Sigmoid colon (tissue), 7 donors: ENCODE results near the gene LEKR1. TPM values are rescaled to one million over a fixed set of nuclear protein-coding genes. Genes with fewer than 3 reads are reported as not detected.

Source experiments
- DNase-seq: peaks from one replicate; pipeline ENCODE4 v3.0.0-alpha.2; 2019
- H3K27ac ChIP-seq, 4 donors: fragments of 200-600 bp; sonication (generic); one replicate each; pipeline ENCODE4 v1.5.1; 2016 to 2019; ENCODE audit warnings: mild to moderate bottlenecking in 1 of 4
- H3K27me3 ChIP-seq, 3 donors: fragments of 200-600 bp; sonication (generic); one replicate each; pipeline ENCODE4 v1.5.1; 2019; ENCODE audit warnings: mild to moderate bottlenecking in 1 of 3
- H3K36me3 ChIP-seq, 4 donors: fragments of 200-600 bp; sonication (generic); one replicate each; pipeline ENCODE4 v1.5.1; 2016 to 2019
- H3K4me1 ChIP-seq, 4 donors: fragments of 200-600 bp; sonication (generic); one replicate each; pipeline ENCODE4 v1.5.1; 2017 to 2019
- H3K4me3 ChIP-seq, 4 donors: fragments of 200-600 bp; sonication (generic); one replicate each; pipeline ENCODE4 v1.5.1; 2017 to 2019; ENCODE audit warnings: mild to moderate bottlenecking in 2 of 4, moderate library complexity in 1 of 4
- H3K9me3 ChIP-seq, 4 donors: fragments of 200-600 bp in 3 of 4; sonication (generic) in 3 of 4; one replicate each; pipeline versions ENCODE4 v1.5.1 to v1.6.1; 2013 to 2019
- EP300 ChIP-seq, 4 donors: sonication (generic); formaldehyde crosslinking; IDR thresholded peaks; one replicate each; pipeline ENCODE4 v1.6.1; 2017; ENCODE audit warnings: antibody characterized with exemption in 4 of 4
- POLR2A ChIP-seq, 2 donors: fragments of 450-650 bp; IDR thresholded peaks; one replicate each; pipeline ENCODE4 v1.6.1; 2016; ENCODE audit warnings: antibody characterized with exemption in 2 of 2, mild to moderate bottlenecking in 2 of 2, moderate library complexity in 2 of 2
- POLR2AphosphoS5 ChIP-seq, 4 donors: sonication (generic); formaldehyde crosslinking; IDR thresholded peaks; one replicate each; pipeline ENCODE4 v1.6.1; 2017; ENCODE audit warnings: antibody characterized with exemption in 4 of 4
- WGBS, 2 donors: extraction: QIAGEN DNeasy Blood & Tissue Kit; methylation state at CpG; one replicate each; pipeline ENCODE4 v1.1.7; 2013; 5-methylcytosine and 5-hydroxymethylcytosine counted together
- intact Hi-C: fragments of 100-400 bp; cut with DNase I; formaldehyde crosslinking; loops from one replicate; pipeline ENCODE4 v1.15.1; 2023
- polyA plus RNA-seq, 3 donors: library from polyadenylated mRNA; stranded (reverse); fragments of 200-250 nt; gene quantifications; one replicate each; pipeline ENCODE4 v1.2.3, GENCODE V29; 2013
- total RNA-seq, 4 donors: library from RNA; depleted of rRNA; stranded (reverse); fragments of >200 nt; gene quantifications; one replicate each; pipeline ENCODE4 v1.1.0, GENCODE V29; 2016
- TF ChIP-seq, protein P1 (sequence below), 4 experiments: fragments of 450-650 bp in 3 of 4; fragments of 200-600 bp in 1 of 4; IDR thresholded peaks; one replicate each; pipeline ENCODE4 v1.5.1; 2016 to 2019; ENCODE audit warnings: antibody characterized with exemption in 4 of 4, mild to moderate bottlenecking in 3 of 4, moderate library complexity in 2 of 4
- donor health status: healthy with polysubstance abuse.
- donor health status: Bipolar disorder and iron deficiency.
- donor health status: healthy.

Gene LEKR1
- total and polyA plus RNA-seq, 7 donors = 0.36 to 1.7 (median 0.70) TPM; not detected in 1

- no peak for TF ChIP-seq EP300 (IDR thresholded peaks at IDR 0.05)
- no peak for TF ChIP-seq POLR2AphosphoS5 (IDR thresholded peaks at IDR 0.05)
- no peak for TF ChIP-seq POLR2A (IDR thresholded peaks at IDR 0.05)
- TF ChIP-seq, protein P1, sequence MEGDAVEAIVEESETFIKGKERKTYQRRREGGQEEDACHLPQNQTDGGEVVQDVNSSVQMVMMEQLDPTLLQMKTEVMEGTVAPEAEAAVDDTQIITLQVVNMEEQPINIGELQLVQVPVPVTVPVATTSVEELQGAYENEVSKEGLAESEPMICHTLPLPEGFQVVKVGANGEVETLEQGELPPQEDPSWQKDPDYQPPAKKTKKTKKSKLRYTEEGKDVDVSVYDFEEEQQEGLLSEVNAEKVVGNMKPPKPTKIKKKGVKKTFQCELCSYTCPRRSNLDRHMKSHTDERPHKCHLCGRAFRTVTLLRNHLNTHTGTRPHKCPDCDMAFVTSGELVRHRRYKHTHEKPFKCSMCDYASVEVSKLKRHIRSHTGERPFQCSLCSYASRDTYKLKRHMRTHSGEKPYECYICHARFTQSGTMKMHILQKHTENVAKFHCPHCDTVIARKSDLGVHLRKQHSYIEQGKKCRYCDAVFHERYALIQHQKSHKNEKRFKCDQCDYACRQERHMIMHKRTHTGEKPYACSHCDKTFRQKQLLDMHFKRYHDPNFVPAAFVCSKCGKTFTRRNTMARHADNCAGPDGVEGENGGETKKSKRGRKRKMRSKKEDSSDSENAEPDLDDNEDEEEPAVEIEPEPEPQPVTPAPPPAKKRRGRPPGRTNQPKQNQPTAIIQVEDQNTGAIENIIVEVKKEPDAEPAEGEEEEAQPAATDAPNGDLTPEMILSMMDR (IDR thresholded peaks at IDR 0.05) = no peak
- no peak overlapping the region for H3K4me3 ChIP-seq
- H3K27ac ChIP-seq = no peak overlapping the region
- no peaks in the 10 kb centered on the region for H3K36me3 ChIP-seq
- no peak for DNase-seq
- H3K9me3 ChIP-seq = no peaks in the 10 kb centered on the region
- intact Hi-C loops = no loop called here
- no peaks in the 10 kb centered on the region for H3K27me3 ChIP-seq
- peaks cover 0 to under 1% (median 0%) of the 10 kb centered on the region in 4 donors for H3K4me1 ChIP-seq
Measured at GRCh38 chr3:156782921-156783320, 43.2 kb upstream of the LEKR1 start.

- TF ChIP-seq, protein P1 (IDR thresholded peaks at IDR 0.05) = no peak
- TF ChIP-seq EP300 (IDR thresholded peaks at IDR 0.05) (no peak), POLR2AphosphoS5 (IDR thresholded peaks at IDR 0.05) (no peak), POLR2A (IDR thresholded peaks at IDR 0.05) (no peak)
- H3K4me3 ChIP-seq = no peak overlapping the region
- DNase-seq = no peak
- H3K27me3 ChIP-seq = no peaks in the 10 kb centered on the region
- H3K9me3 ChIP-seq = no peaks in the 10 kb centered on the region
- intact Hi-C loops = no loop called here
- no peak overlapping the region for H3K27ac ChIP-seq
- H3K4me1 ChIP-seq = peaks cover 0 to 6% (median 0%) of the 10 kb centered on the region in 4 donors
- H3K36me3 ChIP-seq = no peaks in the 10 kb centered on the region
Measured at GRCh38 chr3:156787001-156787400, 39.2 kb upstream of the LEKR1 start.

DNA sequence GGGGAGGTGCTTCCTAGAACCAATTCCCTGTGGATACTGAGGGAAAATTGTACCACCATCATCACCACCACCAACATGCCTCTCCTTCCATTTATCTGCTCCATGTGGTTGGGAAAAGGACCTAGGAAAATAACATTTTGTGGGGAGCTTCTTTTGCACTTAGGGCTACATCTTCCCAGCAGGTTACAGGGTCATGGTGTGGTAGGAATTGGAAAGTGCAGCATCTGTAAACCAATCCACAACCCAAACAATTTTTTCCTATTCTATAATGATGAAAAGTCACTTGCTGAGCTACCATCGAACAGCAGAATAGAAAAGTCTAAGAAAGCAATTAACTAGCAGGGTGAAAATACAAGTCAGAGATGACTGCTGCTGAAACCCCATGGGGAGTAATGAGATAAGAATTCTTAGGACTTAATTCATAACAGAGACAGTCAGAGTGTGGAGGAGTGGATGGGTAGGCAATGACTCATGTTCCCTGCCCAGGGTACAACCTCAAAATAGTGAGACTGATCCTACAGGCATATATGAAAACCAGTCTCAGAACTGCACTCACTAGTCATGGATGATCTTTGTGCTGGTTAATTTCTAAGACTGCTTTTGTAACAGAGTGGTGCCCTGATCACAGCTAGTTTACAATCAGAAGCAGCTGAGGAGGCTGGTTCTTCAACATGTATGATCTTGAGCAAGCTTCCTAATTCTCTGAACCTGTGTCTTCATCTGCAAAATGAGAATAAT is 38.1 kb upstream of the LEKR1 start:
- peaks cover 0 to 6% (median 0%) of the 10 kb centered on the region in 4 donors for H3K4me1 ChIP-seq
- no peaks in the 10 kb centered on the region for H3K36me3 ChIP-seq
- WGBS, 2 donors = 88 to 94% methylated on average over 1 of the region's 1 CpG
- H3K4me3 ChIP-seq = no peak overlapping the region
- no peaks in the 10 kb centered on the region for H3K9me3 ChIP-seq
- DNase-seq = no peak
- no peaks in the 10 kb centered on the region for H3K27me3 ChIP-seq
- intact Hi-C loops = no loop called here
- no peak for TF ChIP-seq POLR2AphosphoS5 (IDR thresholded peaks at IDR 0.05)
- no peak for TF ChIP-seq POLR2A (IDR thresholded peaks at IDR 0.05)
- TF ChIP-seq, protein P1 (IDR thresholded peaks at IDR 0.05) = no peak
- no peak for TF ChIP-seq EP300 (IDR thresholded peaks at IDR 0.05)
- H3K27ac ChIP-seq = no peak overlapping the region

DNA sequence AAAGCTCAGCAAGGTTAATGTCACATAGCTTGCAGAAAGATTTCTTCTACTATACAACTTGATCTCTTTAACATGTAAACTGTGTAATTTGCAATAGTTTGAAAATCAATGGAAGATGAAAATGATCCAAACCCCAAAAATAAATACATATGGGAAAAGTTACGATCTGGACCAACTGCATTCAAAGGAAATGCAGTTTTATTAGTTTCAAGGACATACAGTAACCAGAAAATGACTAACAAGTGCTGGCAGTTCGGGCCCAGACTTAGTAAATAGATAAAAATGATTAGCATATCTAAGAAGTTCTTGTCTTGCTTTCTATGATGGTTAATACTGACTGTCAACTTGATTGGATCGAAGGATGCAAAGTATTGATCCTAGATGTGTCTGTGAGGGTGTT is 37.3 kb upstream of the LEKR1 start:
- intact Hi-C loops = no loop called here
- H3K36me3 ChIP-seq = no peaks in the 10 kb centered on the region
- H3K4me3 ChIP-seq = no peak overlapping the region
- H3K27ac ChIP-seq = no peak overlapping the region
- 76 to 84% methylated on average over 3 of the region's 3 CpGs for WGBS, 2 donors
- TF ChIP-seq, protein P1 (IDR thresholded peaks at IDR 0.05) = no peak
- TF ChIP-seq POLR2A (IDR thresholded peaks at IDR 0.05) (no peak), POLR2AphosphoS5 (IDR thresholded peaks at IDR 0.05) (no peak), EP300 (IDR thresholded peaks at IDR 0.05) (no peak)
- DNase-seq = no peak
- H3K4me1 ChIP-seq = peaks cover 0 to 6% (median 0%) of the 10 kb centered on the region in 4 donors
- no peaks in the 10 kb centered on the region for H3K27me3 ChIP-seq
- no peaks in the 10 kb centered on the region for H3K9me3 ChIP-seq

- intact Hi-C loops = no loop called here
- Histone ChIP-seq H3K27ac (no peak overlapping the region), H3K9me3 (no peaks in the 10 kb centered on the region), H3K4me1 (peaks cover 0 to 6% (median 0%) of the 10 kb centered on the region in 4 donors), H3K36me3 (no peaks in the 10 kb centered on the region), H3K27me3 (no peaks in the 10 kb centered on the region), H3K4me3 (no peak overlapping the region)
- no peak for DNase-seq
- TF ChIP-seq POLR2A (IDR thresholded peaks at IDR 0.05) = no peak
- TF ChIP-seq POLR2AphosphoS5 (IDR thresholded peaks at IDR 0.05) = no peak
- TF ChIP-seq EP300 (IDR thresholded peaks at IDR 0.05) = no peak
- TF ChIP-seq, protein P1 (IDR thresholded peaks at IDR 0.05) = no peak
Measured at GRCh38 chr3:156790156-156790555, 36.0 kb upstream of the LEKR1 start.
